Astrocyte of the cerebellum (primary cell): Measurements from ENCODE around the gene ST3GAL5.

Source experiments
- DNase-seq: peaks from one replicate; pipeline ENCODE4 v3.0.0-alpha.2; 2011; ENCODE audit warnings: low read depth
- H3K4me3 ChIP-seq: 2 replicates; pipeline ENCODE4 v1.5.1; 2011; ENCODE audit warnings: mild to moderate bottlenecking, low read depth, low read length, moderate library complexity
- in situ Hi-C: cut with HindIII; loops from 2 replicates; pipeline ENCODE4 v1.10.0; 2017; ENCODE audit warnings: low sequenced_read_pairs
- TF ChIP-seq, protein P1 (sequence below): IDR thresholded peaks from 2 replicates; pipeline ENCODE4 v1.5.1; 2012; ENCODE audit warnings: low read length, low read depth, moderate library complexity, mild to moderate bottlenecking; ENCODE audit errors: missing control alignments

ST3GAL5 gene

DNA sequence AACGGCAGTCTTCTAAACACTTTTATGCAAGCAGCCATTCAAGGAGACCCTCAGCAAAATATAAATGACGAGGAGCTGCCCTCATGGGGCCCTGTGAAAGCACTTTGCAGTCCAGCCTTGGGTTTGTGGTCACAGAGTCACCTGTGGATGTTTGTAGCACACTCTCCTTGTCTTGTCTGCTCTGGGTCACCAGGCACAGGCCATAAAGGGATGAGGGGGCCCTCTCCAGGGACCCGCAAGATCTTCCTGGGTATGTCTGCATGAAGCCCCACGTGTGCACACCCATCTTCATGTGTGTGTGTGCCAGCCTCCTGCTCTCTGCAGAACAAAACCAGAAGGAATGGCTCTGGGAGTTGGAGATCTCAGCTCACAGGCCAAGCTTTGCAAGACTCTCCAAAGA lies 98.8 kb downstream of the ST3GAL5 start:
- in situ Hi-C loops: no loop called here
- DNase-seq: no peak
- TF ChIP-seq, protein P1, sequence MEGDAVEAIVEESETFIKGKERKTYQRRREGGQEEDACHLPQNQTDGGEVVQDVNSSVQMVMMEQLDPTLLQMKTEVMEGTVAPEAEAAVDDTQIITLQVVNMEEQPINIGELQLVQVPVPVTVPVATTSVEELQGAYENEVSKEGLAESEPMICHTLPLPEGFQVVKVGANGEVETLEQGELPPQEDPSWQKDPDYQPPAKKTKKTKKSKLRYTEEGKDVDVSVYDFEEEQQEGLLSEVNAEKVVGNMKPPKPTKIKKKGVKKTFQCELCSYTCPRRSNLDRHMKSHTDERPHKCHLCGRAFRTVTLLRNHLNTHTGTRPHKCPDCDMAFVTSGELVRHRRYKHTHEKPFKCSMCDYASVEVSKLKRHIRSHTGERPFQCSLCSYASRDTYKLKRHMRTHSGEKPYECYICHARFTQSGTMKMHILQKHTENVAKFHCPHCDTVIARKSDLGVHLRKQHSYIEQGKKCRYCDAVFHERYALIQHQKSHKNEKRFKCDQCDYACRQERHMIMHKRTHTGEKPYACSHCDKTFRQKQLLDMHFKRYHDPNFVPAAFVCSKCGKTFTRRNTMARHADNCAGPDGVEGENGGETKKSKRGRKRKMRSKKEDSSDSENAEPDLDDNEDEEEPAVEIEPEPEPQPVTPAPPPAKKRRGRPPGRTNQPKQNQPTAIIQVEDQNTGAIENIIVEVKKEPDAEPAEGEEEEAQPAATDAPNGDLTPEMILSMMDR: no peak
- no peak overlapping the region for H3K4me3 ChIP-seq

GRCh38 chr2:85789271-85789670 lies 99.5 kb downstream of the ST3GAL5 start:
- in situ Hi-C loops: no loop called here
- no peak for DNase-seq
- H3K4me3 ChIP-seq: no peak overlapping the region
- TF ChIP-seq, protein P1: no peak

GRCh38 chr2:85788603-85789002 lies 100.2 kb downstream of the ST3GAL5 start:
- in situ Hi-C loops: no loop called here
- TF ChIP-seq, protein P1: no peak
- DNase-seq: no peak
- H3K4me3 ChIP-seq: no peak overlapping the region

- DNase-seq: no peak
- no peak overlapping the region for H3K4me3 ChIP-seq
- TF ChIP-seq, protein P1: no peak
- in situ Hi-C loops: no loop called here
Measured at GRCh38 chr2:85787981-85788340, 100.8 kb downstream of the ST3GAL5 start.

DNA sequence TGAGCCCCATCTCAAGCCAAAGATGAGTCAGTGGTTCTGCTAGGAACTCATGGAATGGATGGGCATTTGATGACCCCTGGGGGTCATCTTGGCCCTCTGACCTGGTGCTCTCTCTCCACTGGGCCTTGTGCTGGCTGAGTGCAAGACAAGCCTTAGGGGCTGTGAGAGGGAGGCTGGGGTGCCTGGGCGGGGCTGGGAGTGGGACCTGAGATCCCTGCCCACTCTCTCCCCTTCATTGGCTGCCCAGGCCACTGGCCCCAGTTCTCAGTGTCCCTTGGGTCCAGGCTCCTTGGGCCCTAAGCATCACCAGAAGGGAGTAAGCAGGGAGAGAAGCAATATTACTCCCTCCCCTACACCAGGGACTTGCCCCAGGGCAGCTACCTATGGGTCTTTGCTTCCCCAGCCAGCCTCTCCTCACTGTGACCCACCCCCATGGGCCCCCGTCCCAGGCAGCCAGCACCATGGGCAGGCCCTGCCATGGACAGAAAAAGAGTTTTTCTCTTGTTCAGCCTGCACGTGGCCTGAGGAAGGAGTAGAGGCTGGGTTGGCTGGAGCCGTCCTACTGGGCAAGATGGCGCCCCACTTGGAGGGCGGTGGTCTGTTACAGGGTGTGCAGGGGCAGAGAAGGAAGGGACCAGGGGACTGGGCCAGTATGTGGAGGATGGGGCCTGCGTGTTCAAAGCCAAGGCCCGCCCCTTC lies 101.4 kb downstream of the ST3GAL5 start:
- in situ Hi-C loops: no loop called here
- H3K4me3 ChIP-seq: no peak overlapping the region
- TF ChIP-seq, protein P1: no peak
- DNase-seq: no peak
